HG02840 (cell line): ENCODE measurements around the gene HYAL1.
A peak's percentile ranks its signal among the peaks of the same experiment; 100 is the strongest.
"Not testable (repeated sequence)": the region's sequence is repeated elsewhere in the genome, so short reads cannot be mapped to it uniquely, and the experiment has no call there.

ENCODE experiments used
- ATAC-seq: cut with Tn5 transposase; IDR thresholded peaks from one replicate; pipeline ENCODE4 v1.9.1; 2021; ENCODE audit warnings: mild to moderate bottlenecking, moderate library complexity, moderate number of reproducible peaks; ENCODE audit not compliant: unreplicated experiment, low FRiP score

HYAL1 gene

DNA sequence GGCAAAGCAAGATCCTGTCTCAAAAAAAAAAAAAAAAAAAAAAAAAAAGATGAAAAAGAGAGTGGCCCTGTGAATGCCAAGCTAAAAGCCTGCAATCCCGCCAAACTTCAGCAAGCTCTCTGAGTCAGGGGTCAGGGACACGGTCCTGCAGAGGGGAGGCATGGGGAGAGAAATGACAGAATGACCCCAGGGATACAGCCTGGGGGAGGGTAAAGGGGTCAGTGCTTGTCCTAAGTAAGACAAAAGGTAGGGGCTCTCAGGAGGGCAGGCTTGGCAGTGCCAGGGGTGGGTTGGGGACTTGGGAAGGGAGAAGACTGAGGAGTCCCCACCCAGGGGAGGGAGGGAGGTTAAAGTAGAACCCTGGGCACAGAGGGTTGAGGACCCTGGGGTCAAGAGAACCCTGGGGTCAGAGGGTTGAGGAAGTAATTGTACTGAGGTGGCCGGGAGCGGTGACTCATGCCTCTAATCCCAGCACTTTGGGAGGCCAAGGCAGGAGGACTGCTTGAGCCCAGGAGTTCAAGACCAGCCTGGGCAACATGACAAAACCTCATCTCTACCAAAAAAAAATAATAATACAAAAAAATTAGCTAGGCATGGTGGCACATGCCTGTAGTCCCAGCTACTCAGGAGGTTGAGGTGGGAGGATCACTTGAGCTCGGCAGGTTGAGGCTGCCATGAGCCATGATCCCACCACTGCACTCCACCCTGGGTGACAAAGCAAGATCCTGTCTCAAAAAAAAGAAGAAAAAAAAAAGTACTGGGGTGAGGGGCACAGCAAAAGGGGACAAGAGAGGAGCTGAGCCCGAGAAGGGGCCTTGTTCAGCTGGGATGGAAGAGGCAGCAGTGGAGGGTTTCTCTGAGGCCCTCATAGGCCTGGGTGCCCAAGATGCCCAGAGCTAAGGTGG is 39.6 kb downstream of the HYAL1 start:
- ATAC-seq: no peak

- ATAC-seq: no peak
These were observed 40.6 kb downstream of the HYAL1 start for GRCh38 chr3:50262778-50263177.

- not testable (repeated sequence) for ATAC-seq
These were observed 41.2 kb downstream of the HYAL1 start for GRCh38 chr3:50262200-50262599.

- no peak for ATAC-seq
These were observed 41.9 kb downstream of the HYAL1 start for GRCh38 chr3:50261505-50261904.

DNA sequence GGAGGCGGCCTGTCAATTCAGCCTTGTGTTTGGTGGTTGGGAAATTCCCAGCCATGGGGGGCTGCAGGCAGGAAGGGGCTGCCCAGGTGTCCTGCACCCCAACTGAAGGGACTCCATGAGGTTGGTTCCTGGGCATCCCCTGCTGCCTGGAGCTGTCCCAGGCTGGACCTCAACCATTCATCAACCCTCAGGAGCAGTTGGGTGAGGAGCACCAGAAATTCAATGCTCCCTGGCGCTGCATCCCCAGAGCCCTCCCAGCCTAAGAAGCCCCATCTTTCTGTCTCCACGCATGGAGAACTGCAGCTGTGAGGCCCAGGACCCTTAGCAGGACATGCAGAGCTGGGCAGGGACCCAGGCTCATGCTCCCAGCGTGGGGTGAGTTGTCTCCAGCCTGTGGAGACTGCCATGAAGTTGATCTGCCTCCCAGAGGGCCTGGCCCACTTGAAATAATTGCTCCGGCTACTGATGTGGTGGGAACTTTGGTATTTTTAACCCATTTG is 42.4 kb downstream of the HYAL1 start:
- no peak for ATAC-seq

- peak; percentile 66 for ATAC-seq
These were observed 43.1 kb downstream of the HYAL1 start for GRCh38 chr3:50260027-50260941.

- ATAC-seq: peak; percentile 36
These were observed 43.8 kb downstream of the HYAL1 start for GRCh38 chr3:50259432-50260026.

GRCh38 chr3:50258979-50259378 is 44.4 kb downstream of the HYAL1 start:
- ATAC-seq: no peak

GRCh38 chr3:50258029-50258680 is 45.2 kb downstream of the HYAL1 start:
- ATAC-seq: no peak

DNA sequence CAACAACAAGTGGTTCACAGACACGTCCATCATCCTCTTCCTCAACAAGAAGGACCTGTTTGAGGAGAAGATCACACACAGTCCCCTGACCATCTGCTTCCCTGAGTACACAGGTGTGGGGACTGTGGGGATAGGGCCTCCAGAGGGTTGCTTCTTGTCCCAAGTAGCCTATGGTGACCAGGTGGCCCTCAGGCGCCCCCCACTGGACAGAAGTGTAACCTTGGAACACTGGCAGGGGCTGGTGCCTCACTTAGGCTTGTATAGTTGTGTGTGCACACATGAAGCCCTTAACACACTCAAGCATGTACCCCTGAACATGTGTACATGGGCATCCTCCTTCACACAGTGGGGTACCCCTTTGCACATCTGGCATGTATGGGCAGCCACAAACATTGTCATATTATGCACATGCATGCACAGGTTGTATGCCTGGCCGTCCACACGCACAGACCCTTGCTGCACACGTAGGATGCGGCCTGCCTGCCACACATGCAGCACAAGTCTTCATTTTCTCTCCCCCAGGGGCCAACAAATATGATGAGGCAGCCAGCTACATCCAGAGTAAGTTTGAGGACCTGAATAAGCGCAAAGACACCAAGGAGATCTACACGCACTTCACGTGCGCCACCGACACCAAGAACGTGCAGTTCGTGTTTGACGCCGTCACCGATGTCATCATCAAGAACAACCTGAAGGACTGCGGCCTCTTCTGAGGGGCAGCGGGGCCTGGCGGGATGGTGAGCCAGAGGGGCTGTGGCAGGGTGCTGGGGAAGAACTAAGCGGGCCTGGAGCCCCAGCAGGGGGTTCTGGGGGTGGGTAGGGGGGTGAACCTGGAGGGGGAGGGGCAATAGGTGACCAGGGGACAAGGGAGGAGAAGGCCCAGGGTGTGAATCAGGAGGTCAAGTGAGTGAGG is 46.1 kb downstream of the HYAL1 start:
- no peak for ATAC-seq

GRCh38 chr3:50255251-50255615 is 48.1 kb downstream of the HYAL1 start:
- no peak for ATAC-seq

- ATAC-seq: no peak
These were observed 48.7 kb downstream of the HYAL1 start for GRCh38 chr3:50254577-50255250.

DNA sequence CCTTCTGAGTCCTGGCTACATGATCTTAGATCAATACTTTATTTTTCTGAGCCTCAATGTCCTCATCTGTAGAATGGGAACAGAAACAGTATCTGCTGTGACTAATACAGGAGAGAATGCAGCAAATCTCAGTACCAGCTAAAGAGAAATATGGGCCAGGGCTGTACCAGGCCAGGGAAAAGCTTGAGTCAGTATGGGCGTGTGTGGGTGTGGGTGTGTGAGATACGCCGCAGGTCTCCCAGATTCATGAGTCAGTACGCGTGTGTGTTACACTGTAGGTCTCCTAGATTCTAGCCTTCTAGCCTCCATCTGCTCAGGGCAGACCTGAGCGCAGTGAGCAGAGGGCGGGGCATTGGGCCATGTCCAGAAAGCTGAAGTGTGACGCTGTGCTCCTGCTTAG is 52.2 kb downstream of the HYAL1 start:
- ATAC-seq: no peak

- ATAC-seq: no peak
These were observed 52.9 kb downstream of the HYAL1 start for GRCh38 chr3:50250514-50250913.
